K562 (cell line): ENCODE data around the gene SLC30A3. TPM values are rescaled to one million over a fixed set of nuclear protein-coding genes. Genes with fewer than 3 reads are reported as not detected.

Experiments used
- ATAC-seq: fragments of 200-7000 bp; cut with Tn5 transposase; 3 replicates; pipeline ENCODE4 v1.9.1; 2020; ENCODE audit warnings: moderate library complexity
- BruUV-seq: library from RNA; stranded (reverse); fragments of 400-500 nt; replicated peaks from 2 replicates; lab custom pipeline; 2021; lab: Mats Ljungman, UMichigan
- CTCF ChIA-PET: fragments of 300-600 bp; formaldehyde crosslinking; extraction: SDS; loops from one replicate; lab custom pipeline; 2021; ENCODE audit warnings: low intra/inter-chr PET ratio; lab: Yijun Ruan, JAX
- POLR2A ChIA-PET: fragments of 300-600, 350-650 bp; sonication (Branson Sonifier 250); formaldehyde crosslinking; extraction: SDS; loops from one replicate; lab custom pipeline; 2021; ENCODE audit warnings: antibody characterized with exemption, inconsistent platforms; lab: Yijun Ruan, JAX
- DNase-seq, 4 experiments: peaks; one replicate each; pipeline versions ENCODE4 v3.0.0 to v3.0.0-alpha.2; 2011 to 2018; ENCODE audit warnings: low spot score in 3 of 4, mixed read lengths in 3 of 4; ENCODE audit errors: extremely low read depth in 1 of 4
- FAIRE-seq: peaks from 2 replicates; lab custom pipeline; 2011; peaks lifted over from hg19 to GRCh38; lab: Jason Lieb, UNC
- H2AFZ ChIP-seq: 2 replicates; pipeline ENCODE4 v1.6.0; 2011; ENCODE audit warnings: low read depth, low read length, control low read depth, inconsistent platforms
- H3K27ac ChIP-seq: fragments of 200-600 bp; 3 replicates; pipeline ENCODE4 v1.8.0; 2011; ENCODE audit warnings: low read depth, mild to moderate bottlenecking, control low read depth, inconsistent platforms, low read length, moderate library complexity, mixed read lengths; ENCODE audit errors: extremely low read depth
- H3K27me3 ChIP-seq, 2 experiments: fragments of 300-600 bp in 1 of 2; 2 replicates in 1 of 2; 3 replicates in 1 of 2; pipeline versions ENCODE4 v1.6.0 to v1.8.0; 2011; ENCODE audit warnings: inconsistent platforms in 2 of 2, low read length in 2 of 2, mild to moderate bottlenecking in 1 of 2, mixed read lengths in 1 of 2, moderate library complexity in 1 of 2; ENCODE audit not compliant: control insufficient read depth in 2 of 2, insufficient read depth in 2 of 2
- H3K36me3 ChIP-seq: fragments of 300-600 bp; 3 replicates; pipeline ENCODE4 v1.8.0; 2011; ENCODE audit warnings: mild to moderate bottlenecking, low read length, inconsistent platforms; ENCODE audit not compliant: control insufficient read depth, insufficient read depth
- H3K4me1 ChIP-seq, 2 experiments: fragments of 200-600 bp in 1 of 2; replicated peaks in 1 of 2; 2 replicates in 1 of 2; 3 replicates in 1 of 2; pipeline versions ENCODE4 v1.5.1 to v1.8.0; 2011; ENCODE audit warnings: inconsistent platforms in 2 of 2, low read length in 2 of 2, mild to moderate bottlenecking in 1 of 2, mixed read lengths in 1 of 2, moderate library complexity in 1 of 2; ENCODE audit not compliant: control insufficient read depth in 2 of 2, insufficient read depth in 2 of 2
- H3K4me2 ChIP-seq: 2 replicates; pipeline ENCODE4 v1.6.1; 2011; ENCODE audit warnings: low read length, control low read depth, inconsistent platforms, mixed read lengths; ENCODE audit not compliant: insufficient read depth
- H3K4me3 ChIP-seq: fragments of 200-600 bp; sonication (generic), shearing (Covaris generic); 2 replicates; pipeline ENCODE4 v1.5.1; 2016; ENCODE audit warnings: control low read depth, inconsistent platforms
- H3K79me2 ChIP-seq: fragments of 200-600 bp; 3 replicates; pipeline ENCODE4 v1.8.0; 2011; ENCODE audit warnings: low read length, inconsistent platforms; ENCODE audit not compliant: control insufficient read depth, insufficient read depth
- H3K9ac ChIP-seq, 2 experiments: 2 replicates each; pipeline versions ENCODE4 v1.6.0 to v1.6.1; 2011; ENCODE audit warnings: low read depth in 2 of 2, low read length in 2 of 2, control low read depth in 1 of 2, inconsistent platforms in 1 of 2, mild to moderate bottlenecking in 1 of 2, mixed read lengths in 1 of 2; ENCODE audit not compliant: insufficient read depth in 1 of 2
- H3K9me1 ChIP-seq: one replicate; pipeline ENCODE4 v1.6.0; 2011; ENCODE audit warnings: inconsistent platforms, mild to moderate bottlenecking, low read length, moderate library complexity; ENCODE audit not compliant: control insufficient read depth, insufficient read depth
- H3K9me3 ChIP-seq: replicated peaks from 2 replicates; pipeline ENCODE4 v1.5.1; 2011; ENCODE audit warnings: low read depth, low read length, inconsistent platforms; ENCODE audit not compliant: control insufficient read depth, insufficient read depth
- H4K20me1 ChIP-seq: replicated peaks from 2 replicates; pipeline ENCODE4 v1.6.1; 2011; ENCODE audit warnings: low read length, inconsistent platforms, mixed read lengths; ENCODE audit not compliant: control insufficient read depth, insufficient read depth
- MAFF ChIP-seq: IDR thresholded peaks from 2 replicates; pipeline ENCODE4 v1.6.1; 2012; ENCODE audit warnings: low read length, improper control_type of control experiment
- MEIS2 ChIP-seq: fragments of 450-650 bp; IDR thresholded peaks from 2 replicates; pipeline ENCODE4 v1.6.1; 2014; ENCODE audit warnings: mild to moderate bottlenecking; ENCODE audit not compliant: partially characterized antibody
- PBX2 ChIP-seq, 2 experiments: IDR thresholded peaks in 1 of 2; conservative IDR thresholded peaks in 1 of 2; 2 replicates each; pipeline ENCODE4 v1.6.1; 2016; ENCODE audit warnings: low read depth in 2 of 2, mild to moderate bottlenecking in 1 of 2, missing compliant biosample characterization in 1 of 2, missing genetic modification characterization in 1 of 2, moderate library complexity in 1 of 2
- TAL1 ChIP-seq: fragments of 450-650 bp; IDR thresholded peaks from 2 replicates; pipeline ENCODE4 v1.6.1; 2016; ENCODE audit warnings: mild to moderate bottlenecking
- USF1 ChIP-seq: sonication (generic); formaldehyde crosslinking; IDR thresholded peaks from 2 replicates; pipeline ENCODE4 v1.9.0; 2022; ENCODE audit warnings: mild to moderate bottlenecking, missing genetic modification reagents
- WGBS: fragments of 100-300 bp; shearing (Covaris generic); methylation state at CpG from one replicate; pipeline ENCODE4 v1.1.6; 2016; ENCODE audit warnings: low coverage, mixed read lengths; ENCODE audit not compliant: insufficient coverage; ENCODE audit errors: missing lambda C conversion rate; 5-methylcytosine and 5-hydroxymethylcytosine counted together
- in situ Hi-C: fragments of 300-500 bp; cut with MboI; formaldehyde crosslinking; loops from 4 replicates; pipeline ENCODE4 v1.15.0; 2018; ENCODE audit warnings: inconsistent platforms, mixed read lengths
- intact Hi-C: fragments of 100-400 bp; cut with micrococcal nuclease; formaldehyde crosslinking; loops from 2 replicates; pipeline ENCODE4 v1.14.2; 2022
- polyA plus RNA-seq, 8 experiments: library from polyadenylated mRNA; depleted of rRNA in 4 of 8; stranded (reverse) in 5 of 8; unstranded in 3 of 8; fragments of >200 nt; fragmentation: Nextera tagmentation in 2 of 8; fragmentation: Illumina TruSeq in 1 of 8; extraction: Ambion mirVana in 2 of 8; extraction: Trizol in 1 of 8; gene quantifications; 2 replicates each; pipeline versions ENCODE4 v1.2.1 to v1.2.3, GENCODE V29; 2011 to 2014; ENCODE audit warnings: inconsistent platforms in 1 of 8, missing spikeins in 1 of 8
- total RNA-seq, 7 experiments: library from RNA; depleted of rRNA in 6 of 7; stranded (reverse); fragments of >200 nt in 6 of 7; fragmentation: Illumina TruSeq in 2 of 7; extraction: Trizol in 2 of 7; gene quantifications; 2 replicates each; pipeline versions ENCODE4 v1.2.1 to v1.2.3, GENCODE V29; 2011 to 2021; ENCODE audit warnings: low replicate concordance in 1 of 7

Gene SLC30A3
- total and polyA plus RNA-seq, 9 of the 15 experiments (the other 6 are each of a cell fraction or from before 2014, with no cell fraction given) = 0.03 to 2.7 (median 0.89) TPM; not detected in 1

GRCh38 chr2:27297195-27297594 lies 34.3 kb upstream of the SLC30A3 start:
- no peaks in the 10 kb centered on the region for H3K9me3 ChIP-seq
- ChIA-PET CTCF (no interaction called here), POLR2A (no interaction called here)
- H3K36me3 ChIP-seq = no peaks in the 10 kb centered on the region
- H2AFZ ChIP-seq = no peak overlapping the region
- WGBS = 39% methylated on average over 3 of the region's 3 CpGs
- H3K4me2 ChIP-seq = no peak overlapping the region
- no peak overlapping the region for H3K4me3 ChIP-seq
- intact Hi-C loops = loop anchor here (10.0 kb wide), 1 partner anchor 332 kb away; no protein-coding TSS in a partner anchor
- no peaks in the 10 kb centered on the region for H3K9me1 ChIP-seq
- no TSS peak for BruUV-seq
- H3K79me2 ChIP-seq = no peaks in the 10 kb centered on the region
- H3K27ac ChIP-seq = no peak overlapping the region
- no peak overlapping the region for H3K9ac ChIP-seq
- no peaks in the 10 kb centered on the region for H4K20me1 ChIP-seq
- FAIRE-seq = no peak
- in situ Hi-C loops = loop anchor here (10.0 kb wide), 1 partner anchor 452 kb away; the partner anchor contains the start of gene DPYSL5
- no peak for ATAC-seq
- TF ChIP-seq MEIS2 (peak; percentile 71), PBX2 (CRISPR knock-in tag; IDR thresholded peaks at IDR 0.05; ENCODE audit: low read depth) (no peak), PBX2 (tag; conservative IDR thresholded peaks at IDR 0.05; ENCODE audit: low read depth) (peak; percentile 45; the same call in 1 of the 2 replicates), TAL1 (no peak), USF1 (CRISPR knock-in tag) (peak; percentile 41; the same call in 1 of the 2 replicates), MAFF (no peak)
- TF ChIP-seq, all 486 proteins: peak for 3
- DNase-seq = no peak
- Histone ChIP-seq H3K27me3 (no peaks in the 10 kb centered on the region; a peak in 1 of 5 replicates), H3K4me1 (peaks cover 9 to 12% of the 10 kb centered on the region in 2 experiments)
